Measurements from ENCODE around the gene TULP4.

GRCh38 chr6:158516098-158516497 is 203.8 kb downstream of the TULP4 start:
- TF ChIP-seq POLR2A (IDR thresholded peaks at IDR 0.05): no peak
- no peak for TF ChIP-seq CTCF (IDR thresholded peaks at IDR 0.05 in 4 of 5, conservative IDR thresholded peaks at IDR 0.05 in 1 of 5)

Measured in gastrocnemius medialis (tissue), 4 donors.